ENCODE results near the gene ZDBF2. TPM values are rescaled to one million over a fixed set of nuclear protein-coding genes. Genes with fewer than 3 reads are reported as not detected.

The ZDBF2 gene
- polyA plus RNA-seq, 1 donor: 4.6 TPM

DNA sequence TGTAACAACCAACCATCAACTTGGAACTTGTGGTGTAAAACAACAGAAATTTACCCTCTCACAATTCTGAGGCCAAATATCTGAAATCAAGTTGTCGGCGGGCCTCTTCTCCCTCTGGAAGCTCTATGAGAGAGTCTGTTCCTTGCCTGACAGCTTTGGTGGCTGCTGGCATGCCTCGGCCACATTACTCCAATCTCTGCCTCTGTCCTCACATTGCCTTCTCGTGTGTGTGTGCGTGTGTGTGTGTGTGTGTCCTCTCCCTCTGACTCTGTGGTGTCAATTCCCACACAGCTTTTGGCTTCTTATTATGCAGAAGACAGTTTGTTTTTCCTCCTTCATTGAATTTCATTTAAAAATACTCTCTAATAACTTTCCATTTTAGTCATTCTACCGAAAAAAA, 50.4 kb downstream of the ZDBF2 start:
- Histone ChIP-seq H3K4me3 (ENCODE audit: low read length) (no peak overlapping the region), H3K27ac (ENCODE audit: low read length) (no peak overlapping the region), H3K36me3 (ENCODE audit: control insufficient read depth, insufficient read depth, low read length) (no peaks in the 10 kb centered on the region), H3K27me3 (ENCODE audit: control insufficient read depth, insufficient read depth, low read length) (no peaks in the 10 kb centered on the region), H3K9me3 (ENCODE audit: control insufficient read depth, low read depth, low read length) (no peaks in the 10 kb centered on the region), H3K4me1 (ENCODE audit: control insufficient read depth, insufficient read depth, low read length) (no peaks in the 10 kb centered on the region)
- 88% methylated on average over 1 of the region's 6 CpGs for WGBS (ENCODE audit: insufficient coverage, low lambda C conversion rate)
- DNase-seq: no peak

GRCh38 chr2:206328974-206329373, 54.5 kb downstream of the ZDBF2 start:
- Histone ChIP-seq H3K4me3 (ENCODE audit: low read length) (no peak overlapping the region), H3K4me1 (ENCODE audit: control insufficient read depth, insufficient read depth, low read length) (no peaks in the 10 kb centered on the region), H3K27ac (ENCODE audit: low read length) (no peak overlapping the region), H3K36me3 (ENCODE audit: control insufficient read depth, insufficient read depth, low read length) (no peaks in the 10 kb centered on the region), H3K27me3 (ENCODE audit: control insufficient read depth, insufficient read depth, low read length) (no peaks in the 10 kb centered on the region), H3K9me3 (ENCODE audit: control insufficient read depth, low read depth, low read length) (no peaks in the 10 kb centered on the region)
- WGBS (ENCODE audit: insufficient coverage, low lambda C conversion rate): no CpG with 5 or more reads among the region's 1 CpG
- DNase-seq: no peak

- Histone ChIP-seq H3K27me3 (ENCODE audit: control insufficient read depth, insufficient read depth, low read length) (peaks cover 4% of the 10 kb centered on the region), H3K9me3 (ENCODE audit: control insufficient read depth, low read depth, low read length) (no peaks in the 10 kb centered on the region), H3K4me1 (ENCODE audit: control insufficient read depth, insufficient read depth, low read length) (no peaks in the 10 kb centered on the region), H3K36me3 (ENCODE audit: control insufficient read depth, insufficient read depth, low read length) (no peaks in the 10 kb centered on the region), H3K4me3 (ENCODE audit: low read length) (no peak overlapping the region), H3K27ac (ENCODE audit: low read length) (no peak overlapping the region)
- no peak for DNase-seq
- WGBS (ENCODE audit: insufficient coverage, low lambda C conversion rate): no CpG with 5 or more reads among the region's 2 CpGs
Measured at GRCh38 chr2:206336861-206337260, 62.4 kb downstream of the ZDBF2 start.

DNA sequence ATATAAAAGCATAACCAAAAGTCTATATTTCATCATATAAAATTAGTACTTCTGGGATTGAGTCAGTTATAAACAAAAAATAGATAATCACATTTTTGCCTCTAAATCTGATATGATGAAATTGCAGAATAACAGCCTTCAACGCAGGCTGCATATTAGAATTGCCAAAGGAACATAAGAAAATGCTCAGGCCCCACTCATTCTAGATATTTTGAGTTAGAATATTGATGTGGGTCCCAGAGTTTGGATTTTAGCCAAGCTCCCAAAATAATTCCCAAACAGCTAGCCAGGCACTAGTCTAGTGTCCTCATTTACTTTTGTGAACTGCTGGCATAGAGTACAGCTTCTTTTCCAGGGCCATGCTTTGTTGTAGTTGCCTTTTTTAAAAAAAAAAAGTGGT, 63.5 kb downstream of the ZDBF2 start:
- H3K27ac ChIP-seq (ENCODE audit: low read length): no peak overlapping the region
- H3K36me3 ChIP-seq (ENCODE audit: control insufficient read depth, insufficient read depth, low read length): no peaks in the 10 kb centered on the region
- H3K9me3 ChIP-seq (ENCODE audit: control insufficient read depth, low read depth, low read length): no peaks in the 10 kb centered on the region
- no CpG with 5 or more reads among the region's 1 CpG for WGBS (ENCODE audit: insufficient coverage, low lambda C conversion rate)
- no peaks in the 10 kb centered on the region for H3K4me1 ChIP-seq (ENCODE audit: control insufficient read depth, insufficient read depth, low read length)
- H3K4me3 ChIP-seq (ENCODE audit: low read length): no peak overlapping the region
- DNase-seq: no peak
- H3K27me3 ChIP-seq (ENCODE audit: control insufficient read depth, insufficient read depth, low read length): peaks cover 4% of the 10 kb centered on the region

DNA sequence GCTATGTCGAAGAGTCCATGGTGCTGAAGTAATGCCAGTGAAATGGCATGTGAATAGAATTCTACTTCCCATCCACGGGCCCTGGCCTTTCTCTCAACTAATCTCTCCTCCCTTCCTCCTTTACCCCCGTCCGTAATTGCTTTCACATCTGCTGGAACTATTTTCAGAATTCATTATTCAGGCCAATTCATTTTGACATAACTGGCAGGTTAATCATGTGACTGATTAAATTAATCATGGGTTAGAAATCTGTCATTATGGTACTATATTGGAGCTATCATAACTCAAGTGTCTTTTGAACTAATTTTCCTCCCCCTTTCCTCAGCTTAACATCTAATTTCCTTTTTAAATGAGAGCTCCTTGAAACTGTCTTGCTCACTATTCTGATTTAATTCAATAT, 66.9 kb downstream of the ZDBF2 start:
- Histone ChIP-seq H3K4me1 (ENCODE audit: control insufficient read depth, insufficient read depth, low read length) (no peaks in the 10 kb centered on the region), H3K36me3 (ENCODE audit: control insufficient read depth, insufficient read depth, low read length) (no peaks in the 10 kb centered on the region), H3K4me3 (ENCODE audit: low read length) (no peak overlapping the region), H3K27me3 (ENCODE audit: control insufficient read depth, insufficient read depth, low read length) (peaks cover 4% of the 10 kb centered on the region), H3K27ac (ENCODE audit: low read length) (no peak overlapping the region), H3K9me3 (ENCODE audit: control insufficient read depth, low read depth, low read length) (no peaks in the 10 kb centered on the region)
- WGBS (ENCODE audit: insufficient coverage, low lambda C conversion rate): 73% methylated on average over 3 of the region's 4 CpGs
- no peak for DNase-seq

DNA sequence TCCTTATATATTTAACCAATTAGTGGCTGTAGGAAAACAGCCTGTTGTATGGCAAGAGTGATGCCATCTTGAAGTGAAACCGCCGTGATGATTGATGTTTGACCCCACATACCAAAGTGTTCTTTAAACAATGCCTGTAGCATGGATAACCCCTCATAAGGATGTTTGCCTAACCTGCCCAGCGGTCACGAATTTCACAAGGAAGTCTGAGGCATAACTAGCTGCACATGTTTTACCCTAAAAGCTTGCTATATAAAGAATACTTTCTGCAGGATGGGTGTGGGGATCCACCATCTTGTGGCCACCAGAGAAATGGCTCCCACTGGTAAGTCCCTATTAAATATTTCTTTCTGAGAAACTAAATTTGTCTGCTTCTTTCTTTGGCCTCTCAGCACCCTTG, 68.7 kb downstream of the ZDBF2 start:
- no CpG with 5 or more reads among the region's 4 CpGs for WGBS (ENCODE audit: insufficient coverage, low lambda C conversion rate)
- Histone ChIP-seq H3K9me3 (ENCODE audit: control insufficient read depth, low read depth, low read length) (no peaks in the 10 kb centered on the region), H3K4me3 (ENCODE audit: low read length) (no peak overlapping the region), H3K4me1 (ENCODE audit: control insufficient read depth, insufficient read depth, low read length) (no peaks in the 10 kb centered on the region), H3K27me3 (ENCODE audit: control insufficient read depth, insufficient read depth, low read length) (no peaks in the 10 kb centered on the region), H3K36me3 (ENCODE audit: control insufficient read depth, insufficient read depth, low read length) (no peaks in the 10 kb centered on the region), H3K27ac (ENCODE audit: low read length) (no peak overlapping the region)
- DNase-seq: no peak

DNA sequence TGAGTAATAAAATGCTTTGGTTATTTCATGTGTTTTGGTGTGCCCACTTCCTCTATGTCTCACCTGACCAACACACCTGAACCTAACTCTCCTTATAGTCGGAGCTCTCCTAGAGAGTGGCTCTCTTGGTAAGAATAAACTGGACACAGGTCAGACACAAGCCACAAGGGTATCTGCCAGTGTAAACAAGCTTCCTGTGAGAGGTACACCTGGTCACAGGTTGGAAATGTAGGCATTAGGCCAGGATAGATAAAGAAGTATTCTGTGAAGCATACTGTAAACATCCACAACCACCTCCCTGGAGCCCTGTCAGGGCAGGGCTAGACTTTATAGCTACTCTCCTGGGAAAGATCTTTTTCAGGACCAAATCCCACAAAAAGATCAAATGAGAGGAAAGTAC, 69.4 kb downstream of the ZDBF2 start:
- Histone ChIP-seq H3K4me3 (ENCODE audit: low read length) (no peak overlapping the region), H3K27me3 (ENCODE audit: control insufficient read depth, insufficient read depth, low read length) (no peaks in the 10 kb centered on the region)

GRCh38 chr2:206345606-206346005, 71.1 kb downstream of the ZDBF2 start:
- H3K4me3 ChIP-seq (ENCODE audit: low read length): no peak overlapping the region
- H3K9me3 ChIP-seq (ENCODE audit: control insufficient read depth, low read depth, low read length): no peaks in the 10 kb centered on the region
- H3K27ac ChIP-seq (ENCODE audit: low read length): no peak overlapping the region
- DNase-seq: no peak
- no peaks in the 10 kb centered on the region for H3K36me3 ChIP-seq (ENCODE audit: control insufficient read depth, insufficient read depth, low read length)
- WGBS (ENCODE audit: insufficient coverage, low lambda C conversion rate): no CpG with 5 or more reads among the region's 3 CpGs
- no peaks in the 10 kb centered on the region for H3K4me1 ChIP-seq (ENCODE audit: control insufficient read depth, insufficient read depth, low read length)
- no peaks in the 10 kb centered on the region for H3K27me3 ChIP-seq (ENCODE audit: control insufficient read depth, insufficient read depth, low read length)

More for the DNA sequence above, 69.4 kb downstream of the ZDBF2 start:
- no peak for DNase-seq
- H3K4me1 ChIP-seq (ENCODE audit: control insufficient read depth, insufficient read depth, low read length): no peaks in the 10 kb centered on the region
- H3K36me3 ChIP-seq (ENCODE audit: control insufficient read depth, insufficient read depth, low read length): no peaks in the 10 kb centered on the region
- no peak overlapping the region for H3K27ac ChIP-seq (ENCODE audit: low read length)
- H3K9me3 ChIP-seq (ENCODE audit: control insufficient read depth, low read depth, low read length): no peaks in the 10 kb centered on the region
- WGBS (ENCODE audit: insufficient coverage, low lambda C conversion rate): no CpG with 5 or more reads among the region's 1 CpG

DNA sequence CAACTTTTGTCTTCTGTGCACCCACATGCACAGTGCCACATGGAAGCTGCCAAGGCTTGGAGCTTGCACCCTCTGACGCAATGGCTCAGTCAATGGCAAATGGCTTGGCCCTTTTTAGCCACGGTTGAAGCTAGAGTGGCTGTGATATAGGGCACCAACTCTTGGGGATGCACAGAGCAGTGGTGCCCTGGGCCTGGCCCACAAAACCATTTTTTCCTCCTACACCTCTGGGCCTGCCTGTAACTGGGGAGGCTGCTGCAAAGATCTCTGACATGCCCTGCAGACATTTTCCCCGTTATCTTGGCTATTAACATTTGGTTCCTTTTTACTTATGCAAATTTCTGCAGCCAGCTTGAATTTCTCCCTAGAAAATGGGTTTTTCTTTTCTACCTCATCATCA, 74.9 kb downstream of the ZDBF2 start:
- Histone ChIP-seq H3K36me3 (ENCODE audit: control insufficient read depth, insufficient read depth, low read length) (no peaks in the 10 kb centered on the region), H3K27me3 (ENCODE audit: control insufficient read depth, insufficient read depth, low read length) (no peaks in the 10 kb centered on the region), H3K9me3 (ENCODE audit: control insufficient read depth, low read depth, low read length) (no peaks in the 10 kb centered on the region), H3K4me3 (ENCODE audit: low read length) (no peak overlapping the region), H3K4me1 (ENCODE audit: control insufficient read depth, insufficient read depth, low read length) (no peaks in the 10 kb centered on the region), H3K27ac (ENCODE audit: low read length) (no peak overlapping the region)
- 83% methylated on average over 1 of the region's 3 CpGs for WGBS (ENCODE audit: insufficient coverage, low lambda C conversion rate)
- no peak for DNase-seq

DNA sequence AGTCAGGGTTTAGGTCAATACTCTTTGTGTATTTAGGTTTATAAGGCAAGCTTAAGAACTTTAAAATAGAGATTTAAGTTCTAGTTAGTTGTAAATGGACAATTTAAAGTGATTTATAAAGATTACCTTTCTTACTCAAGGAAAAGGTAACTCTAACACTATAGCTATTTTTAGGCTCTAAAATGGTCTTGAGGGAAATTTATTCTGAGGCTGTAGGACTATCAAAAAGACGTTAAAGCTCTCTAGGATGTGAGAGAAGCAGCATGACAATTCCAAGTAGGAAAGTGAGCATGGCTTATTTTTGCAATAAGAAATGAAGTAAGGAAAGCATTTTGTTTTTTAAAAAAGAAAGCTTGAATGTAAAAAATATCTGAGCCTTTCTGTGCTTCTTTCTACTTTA, 78.1 kb downstream of the ZDBF2 start:
- H3K4me3 ChIP-seq (ENCODE audit: low read length): no peak overlapping the region
- 33% methylated on average over 1 of the region's 1 CpG for WGBS (ENCODE audit: insufficient coverage, low lambda C conversion rate)
- no peak for DNase-seq
- no peak overlapping the region for H3K27ac ChIP-seq (ENCODE audit: low read length)
- H3K9me3 ChIP-seq (ENCODE audit: control insufficient read depth, low read depth, low read length): no peaks in the 10 kb centered on the region
- H3K36me3 ChIP-seq (ENCODE audit: control insufficient read depth, insufficient read depth, low read length): no peaks in the 10 kb centered on the region
- H3K27me3 ChIP-seq (ENCODE audit: control insufficient read depth, insufficient read depth, low read length): no peaks in the 10 kb centered on the region
- no peaks in the 10 kb centered on the region for H3K4me1 ChIP-seq (ENCODE audit: control insufficient read depth, insufficient read depth, low read length)

- no peaks in the 10 kb centered on the region for H3K4me1 ChIP-seq (ENCODE audit: control insufficient read depth, insufficient read depth, low read length)
- H3K36me3 ChIP-seq (ENCODE audit: control insufficient read depth, insufficient read depth, low read length): no peaks in the 10 kb centered on the region
- no peak for DNase-seq
- H3K27me3 ChIP-seq (ENCODE audit: control insufficient read depth, insufficient read depth, low read length): no peaks in the 10 kb centered on the region
- H3K4me3 ChIP-seq (ENCODE audit: low read length): no peak overlapping the region
- no peaks in the 10 kb centered on the region for H3K9me3 ChIP-seq (ENCODE audit: control insufficient read depth, low read depth, low read length)
- H3K27ac ChIP-seq (ENCODE audit: low read length): no peak overlapping the region
- no CpG with 5 or more reads among the region's 1 CpG for WGBS (ENCODE audit: insufficient coverage, low lambda C conversion rate)
Measured at GRCh38 chr2:206353685-206354084, 79.2 kb downstream of the ZDBF2 start.
